Measurements from ENCODE around the gene SLC17A2.
A peak's percentile ranks its signal among the peaks of the same experiment; 100 is the strongest.

The SLC17A2 gene

GRCh38 chr6:25883991-25884390, 46.5 kb downstream of the SLC17A2 start:
- DNase-seq (ENCODE audit: low read depth in 1 of 2, low spot score in 1 of 2), result no peak

DNA sequence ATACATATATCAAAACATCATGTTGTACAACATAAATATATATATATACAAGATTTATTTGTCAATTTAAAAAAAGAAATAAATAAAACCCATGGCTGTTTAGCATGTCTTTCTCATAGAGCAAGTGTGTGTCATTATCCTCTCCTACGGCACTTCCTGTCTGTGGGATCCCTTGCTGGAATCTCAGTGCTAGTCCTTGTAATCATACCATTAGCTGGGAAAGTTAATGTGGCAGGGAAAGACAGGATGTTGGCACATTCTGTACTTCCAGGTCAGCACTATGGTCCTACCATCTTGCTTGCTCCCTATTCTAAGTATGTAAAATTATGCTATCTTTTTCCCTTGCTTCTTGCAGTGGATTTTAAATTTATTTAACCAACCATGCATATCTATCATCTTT, 47.0 kb downstream of the SLC17A2 start:
- no peak for DNase-seq (ENCODE audit: low read depth in 1 of 2, low spot score in 1 of 2)

GRCh38 chr6:25882051-25882496, 48.4 kb downstream of the SLC17A2 start:
- DNase-seq (ENCODE audit: low read depth in 1 of 2, low spot score in 1 of 2), result peak in 1 of 2 donors; percentile 2

DNA sequence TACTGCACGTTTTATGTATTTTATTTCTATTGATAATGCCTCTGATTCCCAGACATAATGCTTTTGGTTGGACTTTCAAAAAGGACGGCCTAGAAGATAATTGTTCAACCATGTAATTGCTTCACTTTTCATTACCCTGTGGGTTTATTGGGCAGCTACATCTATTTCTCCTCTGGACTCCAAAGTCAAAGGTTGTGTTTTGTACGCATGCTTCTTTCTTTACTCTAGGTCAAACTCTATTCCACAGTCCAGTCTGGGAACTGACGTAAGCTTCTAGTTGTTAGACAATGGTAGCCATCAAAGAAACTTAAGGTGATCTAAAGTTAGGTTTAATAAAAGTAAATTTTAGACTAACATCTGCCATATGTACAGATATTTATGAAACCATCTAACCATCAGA, 49.9 kb downstream of the SLC17A2 start:
- DNase-seq (ENCODE audit: low read depth in 1 of 2, low spot score in 1 of 2), result no peak

- DNase-seq (ENCODE audit: low read depth in 1 of 2, low spot score in 1 of 2), result no peak
Measured at GRCh38 chr6:25878721-25879322, 51.7 kb downstream of the SLC17A2 start.

- DNase-seq (ENCODE audit: low read depth in 1 of 2, low spot score in 1 of 2), result no peak
Measured at GRCh38 chr6:25875926-25876602, 54.4 kb downstream of the SLC17A2 start.

DNA sequence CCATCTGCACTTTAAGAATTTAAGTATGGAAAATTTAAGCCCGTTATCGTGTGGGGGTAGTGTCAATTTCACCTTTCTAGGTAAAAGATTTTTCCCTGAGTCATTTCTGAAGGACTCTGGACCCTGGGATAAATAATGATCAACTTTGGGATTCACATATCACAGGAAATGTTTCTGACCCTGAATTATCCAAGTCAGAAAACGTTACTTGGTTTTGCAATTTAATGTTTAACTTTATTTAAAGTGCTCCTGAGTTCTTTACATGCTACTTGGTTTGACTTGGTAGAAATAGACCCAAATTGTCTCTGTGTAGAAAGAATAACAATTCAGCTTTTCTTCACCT, 55.0 kb downstream of the SLC17A2 start:
- DNase-seq (ENCODE audit: low read depth in 1 of 2, low spot score in 1 of 2), result no peak

DNA sequence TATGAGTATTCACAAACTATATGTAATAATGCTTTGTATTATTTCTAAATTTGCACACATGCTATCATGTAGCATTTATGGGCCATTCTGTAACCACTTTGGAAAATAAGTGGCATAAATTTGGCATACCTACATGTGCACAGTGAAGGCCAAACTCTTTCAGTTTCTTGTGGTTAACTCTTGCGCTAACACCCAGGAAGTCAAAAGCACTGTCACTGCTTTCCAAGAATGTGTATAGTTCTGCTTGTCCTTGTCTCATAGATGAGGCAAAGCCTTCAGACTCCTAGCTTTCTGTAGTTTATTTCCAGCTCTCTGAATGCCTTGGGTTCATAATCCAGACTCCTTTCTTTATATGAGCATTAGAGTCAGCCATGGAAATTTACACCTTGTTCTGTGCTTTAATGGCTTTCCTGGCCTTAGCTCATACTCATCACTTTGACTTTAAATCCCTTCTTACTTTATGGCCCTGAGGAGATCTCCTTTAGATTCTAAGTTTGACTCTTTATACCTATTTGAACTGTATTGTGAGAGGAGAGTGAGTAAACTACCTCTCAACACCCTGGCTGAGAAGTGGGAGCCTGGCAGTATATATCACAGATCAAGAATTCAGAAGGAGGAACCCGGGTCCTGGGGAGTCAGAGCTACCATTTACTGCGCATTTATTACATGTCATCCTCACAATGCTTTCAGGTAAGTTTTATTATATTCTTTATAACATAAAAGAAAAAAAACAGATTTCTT, 55.5 kb downstream of the SLC17A2 start:
- DNase-seq (ENCODE audit: low read depth in 1 of 2, low spot score in 1 of 2), result no peak

DNA sequence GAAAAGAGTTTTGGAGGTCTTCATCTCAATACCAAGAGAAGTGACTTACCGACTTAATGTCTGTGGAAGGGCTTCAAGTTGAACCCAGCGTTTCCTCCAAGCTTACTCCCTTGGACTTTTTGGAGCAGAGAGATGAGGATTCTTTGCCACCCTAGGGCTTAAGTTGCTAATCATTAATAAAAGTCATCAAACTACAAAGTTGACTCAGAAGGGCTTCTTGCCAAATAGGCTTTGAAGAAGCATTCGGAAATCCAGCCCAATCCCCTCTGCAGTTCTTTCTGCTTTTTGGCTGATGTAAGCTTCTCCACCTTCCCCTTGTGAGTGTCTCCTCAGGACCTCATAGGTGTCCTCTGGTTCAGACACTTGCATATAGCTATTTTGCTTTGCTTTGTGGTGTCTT, 56.4 kb downstream of the SLC17A2 start, which contains the start of gene SLC17A3:
Gene SLC17A3, minus strand, starts transcription at position 126 of the 400 bp plus-strand sequence. CDS start 5,856 bp downstream, outside the sequence.
- DNase-seq (ENCODE audit: low read depth in 1 of 2, low spot score in 1 of 2), result no peak

- no peak for DNase-seq (ENCODE audit: low read depth in 1 of 2, low spot score in 1 of 2)
Measured at GRCh38 chr6:25872814-25873213, 57.7 kb downstream of the SLC17A2 start.

- DNase-seq (ENCODE audit: low read depth in 1 of 2, low spot score in 1 of 2), result no peak
Measured at GRCh38 chr6:25869840-25870239, 60.7 kb downstream of the SLC17A2 start.

DNA sequence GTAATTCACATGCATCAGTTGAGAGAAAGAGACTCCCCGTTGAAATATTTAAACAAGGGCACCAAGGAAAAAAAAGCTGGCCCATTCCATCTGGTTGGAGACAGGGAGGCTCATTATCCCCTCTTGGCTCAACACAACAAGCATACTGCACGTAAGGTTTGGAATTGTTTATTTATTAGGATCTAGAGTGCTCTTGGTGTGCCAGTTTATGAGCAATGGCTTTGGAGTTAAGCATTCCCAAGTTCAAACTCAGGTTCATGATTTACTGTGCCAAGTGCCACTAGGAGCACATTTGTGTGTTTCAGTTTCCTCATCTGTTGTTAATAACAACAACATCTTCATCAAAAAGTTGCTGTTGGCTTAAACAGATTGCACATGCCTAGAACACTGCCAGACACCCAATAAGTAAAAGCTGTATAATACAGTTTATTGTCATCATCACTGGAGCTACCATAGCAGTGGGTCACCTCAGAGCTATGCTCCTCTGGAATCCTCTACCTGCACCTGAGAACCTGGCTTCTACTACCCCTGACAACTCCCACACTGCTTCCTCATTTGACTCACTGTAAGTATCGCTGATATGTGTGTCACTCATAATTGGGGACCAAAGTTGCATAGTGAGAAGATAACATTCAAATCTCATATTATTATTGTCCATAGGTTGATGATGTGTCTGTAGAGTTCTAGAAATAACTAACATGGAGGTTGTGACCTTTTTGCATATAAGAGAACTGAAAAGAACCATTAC, 61.9 kb downstream of the SLC17A2 start:
- DNase-seq (ENCODE audit: low read depth in 1 of 2, low spot score in 1 of 2), result no peak

GRCh38 chr6:25866011-25866410, 64.5 kb downstream of the SLC17A2 start:
- DNase-seq (ENCODE audit: low read depth in 1 of 2, low spot score in 1 of 2), result no peak

- no peak for DNase-seq (ENCODE audit: low read depth in 1 of 2, low spot score in 1 of 2)
Measured at GRCh38 chr6:25863360-25863759, 67.1 kb downstream of the SLC17A2 start.

Data from activated CD4-positive, alpha-beta T cell treated with anti-CD3 and anti-CD28 coated beads, Interleukin-2, amount 50 U/mL, for 24 hours (primary cell).